HG03439 (cell line): ENCODE results near the gene ALDH1A3.

Source experiments
- ATAC-seq: cut with Tn5 transposase; IDR thresholded peaks from one replicate; pipeline ENCODE4 v1.9.1; 2021; ENCODE audit warnings: mild to moderate bottlenecking, moderate library complexity; ENCODE audit not compliant: unreplicated experiment

Gene ALDH1A3

DNA sequence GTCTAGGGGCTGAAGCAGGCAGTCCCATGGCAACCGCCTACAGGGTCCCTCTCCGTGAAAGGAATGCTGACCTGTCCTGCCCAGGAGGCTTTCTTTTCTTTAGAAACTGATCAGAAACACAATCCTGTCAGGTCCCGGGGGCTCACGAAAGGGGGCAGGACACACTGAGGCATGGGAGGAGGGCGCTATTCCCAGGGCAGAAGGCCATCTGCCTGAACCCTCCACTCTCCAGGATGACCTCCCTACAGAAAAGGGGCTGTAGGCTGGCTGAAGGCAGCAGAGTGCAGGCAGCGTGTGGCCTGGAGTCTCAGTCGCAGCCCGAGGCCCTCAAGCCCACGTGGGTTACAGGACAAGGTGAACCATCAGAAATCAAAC is 21.2 kb downstream of the ALDH1A3 start:
- no peak for ATAC-seq

DNA sequence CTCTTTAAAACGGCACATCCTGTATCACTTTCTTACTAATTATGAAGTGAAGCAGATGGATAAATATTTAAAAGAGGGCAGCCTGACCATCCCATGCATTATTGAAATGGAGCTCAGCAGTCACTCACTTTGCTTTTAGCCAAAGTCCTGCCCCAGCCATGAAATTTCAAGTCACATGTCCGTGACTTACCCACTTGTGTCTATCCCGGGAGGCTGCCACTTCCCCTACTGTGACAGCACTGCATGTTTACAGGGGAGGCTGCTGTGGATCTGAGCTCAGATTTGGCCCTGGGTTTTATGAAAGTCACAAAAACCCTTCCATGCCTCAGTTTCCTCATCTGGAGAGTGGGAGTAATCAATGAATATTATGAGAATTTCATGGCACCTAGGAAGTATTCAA is 21.7 kb downstream of the ALDH1A3 start:
- no peak for ATAC-seq

DNA sequence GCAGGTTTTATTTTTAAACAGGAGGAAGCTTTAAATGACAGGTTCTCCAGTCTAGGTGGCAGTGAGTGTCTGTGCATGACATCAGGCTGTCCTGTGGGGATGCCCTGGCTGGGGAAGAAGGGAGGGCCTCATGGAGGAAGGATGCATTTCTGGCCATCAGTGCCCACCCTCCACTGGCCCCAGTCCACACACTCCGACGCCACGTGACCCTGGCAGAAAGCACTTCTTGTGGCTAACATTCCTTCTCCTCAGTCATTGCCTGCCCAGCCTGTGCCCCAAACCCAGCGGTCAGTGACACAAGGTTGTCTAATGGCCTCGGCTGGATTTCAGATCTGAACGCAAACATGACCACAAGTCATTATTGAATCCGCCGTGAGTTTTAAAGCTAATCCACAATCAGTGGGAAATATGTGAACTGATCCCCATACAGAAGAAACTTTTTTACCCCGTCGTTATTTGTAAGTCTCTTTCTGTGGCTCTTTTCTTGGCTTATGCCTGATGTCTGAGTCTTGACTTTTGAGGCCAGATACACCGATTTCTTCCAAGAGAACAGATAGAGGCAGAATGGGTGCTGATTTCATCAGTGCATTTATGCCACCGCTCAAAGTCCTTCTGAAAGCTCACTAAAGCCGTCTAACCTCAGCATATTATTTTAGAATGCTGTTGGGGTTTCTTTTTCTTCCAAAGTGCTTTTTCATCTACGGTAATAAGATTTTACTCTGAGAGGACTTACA is 22.2 kb downstream of the ALDH1A3 start:
- ATAC-seq: no peak

DNA sequence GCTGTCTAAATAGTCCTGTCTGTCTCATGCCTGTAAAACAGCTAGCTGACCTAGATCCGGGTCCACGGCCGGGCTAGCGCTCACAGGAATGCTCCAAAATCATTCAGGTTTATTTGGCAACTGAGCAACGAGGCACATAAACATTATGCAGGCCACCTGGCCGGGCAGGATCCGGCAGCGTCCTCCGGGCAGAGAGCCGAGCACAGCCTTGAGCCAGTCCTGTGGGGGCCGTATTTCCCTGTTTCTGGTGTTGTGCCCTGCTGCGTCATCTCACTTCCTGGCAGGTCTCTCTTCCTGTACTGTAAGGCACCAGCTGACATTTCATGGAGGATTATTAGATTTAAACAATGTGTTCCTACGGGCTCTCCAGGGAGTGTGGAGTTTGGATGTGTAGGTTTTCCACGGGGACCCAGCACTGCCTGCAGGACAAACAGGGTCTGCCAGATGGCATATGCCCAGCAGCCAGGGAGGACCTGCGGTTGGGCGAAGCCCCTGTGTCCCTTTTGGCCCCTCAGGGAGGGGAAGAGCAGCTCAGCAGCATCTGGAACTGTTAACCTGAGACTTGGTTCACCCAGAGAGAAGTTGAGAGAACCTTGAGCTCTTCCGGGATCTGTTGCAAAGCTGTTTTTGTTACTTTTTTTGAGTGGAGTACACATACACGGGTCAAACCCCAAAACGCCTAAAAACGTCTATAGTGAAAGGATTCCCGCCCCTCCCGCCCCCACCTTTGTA is 23.0 kb downstream of the ALDH1A3 start:
- ATAC-seq: no peak

DNA sequence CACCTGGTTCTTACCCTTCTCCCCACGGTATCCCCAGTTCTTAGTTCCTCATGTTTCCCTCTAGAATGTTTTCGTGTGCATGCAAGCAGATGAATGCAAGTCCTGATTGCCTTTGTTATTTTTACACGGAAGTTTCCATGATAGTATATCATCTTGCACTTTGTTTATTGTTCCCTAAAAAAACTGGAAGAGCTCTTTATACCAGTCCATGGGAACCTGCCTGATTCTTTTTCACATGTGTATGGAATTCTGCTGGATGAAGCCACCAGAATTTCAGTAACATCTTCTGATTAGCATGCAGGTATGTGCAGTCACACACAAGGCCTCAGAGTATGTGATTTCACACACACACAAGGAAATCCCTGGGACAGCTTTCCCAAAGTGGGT is 23.5 kb downstream of the ALDH1A3 start:
- ATAC-seq: no peak

DNA sequence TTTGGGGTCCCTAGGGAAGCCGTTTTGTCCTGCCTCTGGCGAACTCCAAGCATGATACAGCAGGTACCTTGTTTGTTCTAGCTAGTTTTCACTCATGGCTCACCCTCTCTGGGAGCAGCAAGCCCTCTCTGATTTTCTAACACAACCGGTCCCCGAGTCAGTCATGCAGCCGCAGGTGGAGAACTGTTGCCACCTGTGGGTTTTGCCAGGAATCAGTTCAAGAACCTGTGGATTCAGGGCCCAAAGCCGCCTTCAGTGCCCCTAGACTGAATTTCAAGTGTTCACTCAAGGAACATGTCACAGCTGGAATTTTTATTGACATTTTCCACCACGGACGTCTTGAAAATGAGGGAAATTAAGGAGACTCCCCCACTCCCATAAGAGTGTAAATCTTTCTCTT is 26.2 kb downstream of the ALDH1A3 start:
- ATAC-seq: no peak

DNA sequence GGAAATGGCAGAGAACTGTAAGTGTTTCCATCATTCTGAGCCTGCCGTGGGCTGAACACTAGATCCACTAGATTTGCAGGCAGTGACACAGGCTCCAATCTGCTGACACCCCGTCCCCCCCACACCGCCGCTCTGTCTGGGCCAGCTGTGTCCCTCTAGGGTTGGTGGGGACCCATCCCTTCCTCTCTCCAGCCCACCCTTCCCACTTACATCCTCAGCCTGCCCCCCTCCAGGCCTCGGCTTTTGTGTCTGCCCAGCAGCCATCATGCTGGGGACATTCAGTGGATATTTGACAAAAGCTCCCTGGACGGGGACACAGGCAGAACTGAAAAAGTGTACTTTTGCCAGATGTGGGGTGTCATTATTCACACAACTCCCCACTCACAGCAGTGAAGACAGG is 28.8 kb downstream of the ALDH1A3 start:
- ATAC-seq: no peak

DNA sequence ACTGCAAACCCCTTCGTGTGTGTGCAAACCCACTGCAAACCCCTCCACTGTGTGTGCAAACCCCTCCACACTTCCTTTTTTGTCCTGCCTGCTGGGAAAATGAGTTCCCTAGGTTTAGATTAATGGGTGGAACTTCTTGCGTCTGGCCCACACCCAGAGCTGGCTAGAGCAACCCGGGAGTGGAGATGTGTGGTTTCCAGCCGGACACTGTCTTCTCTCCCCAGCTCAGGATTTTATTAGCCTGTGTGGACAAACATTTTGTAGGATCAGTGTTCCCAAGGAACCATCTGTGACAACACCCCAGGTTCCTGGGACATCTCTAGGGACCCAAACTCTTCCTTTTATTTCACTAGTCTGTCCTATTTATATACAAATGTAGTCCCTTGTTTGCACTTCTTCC is 29.9 kb downstream of the ALDH1A3 start:
- ATAC-seq: no peak

DNA sequence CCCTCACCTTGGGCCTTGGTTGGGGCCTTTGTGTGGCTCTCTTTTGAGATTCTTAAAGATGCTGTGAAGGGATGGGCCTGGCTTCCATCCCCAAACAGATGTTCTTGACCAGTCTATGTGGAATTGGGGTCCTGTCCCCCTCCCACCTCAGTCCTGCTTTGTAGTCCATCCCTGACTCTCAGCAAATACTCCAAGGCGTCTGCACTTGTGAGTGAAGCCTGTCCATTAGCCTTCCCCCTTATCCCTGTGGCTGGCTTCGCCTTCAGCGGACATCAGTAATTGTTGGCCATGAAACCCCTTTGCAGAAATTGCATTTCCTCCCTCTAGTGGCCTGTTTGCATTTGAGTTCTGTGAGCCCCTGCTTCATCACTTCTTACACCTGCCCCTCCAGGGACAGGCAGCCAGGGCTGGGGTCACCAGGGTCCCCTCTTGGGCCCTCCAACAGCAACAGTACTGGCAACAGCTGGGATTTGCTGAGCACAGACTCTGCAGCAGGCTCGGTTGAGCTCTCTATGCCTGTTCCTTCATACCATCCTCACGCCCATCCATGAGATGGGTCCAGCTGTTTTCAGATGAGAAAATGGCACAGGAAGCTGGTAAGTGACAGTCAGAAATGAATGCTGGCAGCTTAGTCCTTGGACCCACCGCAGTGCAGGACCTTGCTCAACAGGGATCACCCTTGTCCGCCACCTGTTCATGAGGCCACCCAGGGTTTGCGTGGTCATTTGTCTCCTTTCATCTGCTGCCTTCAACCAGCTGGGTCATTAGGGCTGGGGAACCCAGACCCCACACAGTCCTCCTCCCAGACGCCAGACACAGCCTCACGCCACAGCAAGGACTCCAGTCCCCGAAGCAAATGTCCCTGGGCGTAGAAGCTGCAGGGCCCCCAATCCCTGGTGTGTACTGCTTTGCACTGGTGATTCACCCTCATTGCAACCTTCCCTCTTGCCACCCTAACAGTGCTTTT is 30.6 kb downstream of the ALDH1A3 start:
- ATAC-seq: no peak

DNA sequence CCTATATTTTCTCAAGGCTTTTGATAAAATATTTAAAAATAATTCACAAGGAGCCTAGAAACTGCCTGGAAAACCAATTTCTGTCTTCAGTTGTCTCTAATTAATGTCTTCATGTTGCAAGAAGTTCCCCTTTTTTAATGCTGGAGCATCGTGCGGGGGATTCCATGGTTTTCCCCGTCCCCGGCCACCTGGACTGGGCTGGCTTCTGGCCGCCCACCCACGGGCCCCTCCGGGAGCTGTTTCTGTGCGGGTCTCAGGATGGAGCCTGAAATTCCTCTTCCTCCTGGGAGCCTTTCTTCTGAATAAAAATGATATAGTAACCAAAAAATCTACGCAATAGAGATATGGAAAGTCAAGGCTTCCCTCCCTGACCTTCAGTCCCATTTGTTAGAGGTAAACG is 31.5 kb downstream of the ALDH1A3 start:
- ATAC-seq: no peak

DNA sequence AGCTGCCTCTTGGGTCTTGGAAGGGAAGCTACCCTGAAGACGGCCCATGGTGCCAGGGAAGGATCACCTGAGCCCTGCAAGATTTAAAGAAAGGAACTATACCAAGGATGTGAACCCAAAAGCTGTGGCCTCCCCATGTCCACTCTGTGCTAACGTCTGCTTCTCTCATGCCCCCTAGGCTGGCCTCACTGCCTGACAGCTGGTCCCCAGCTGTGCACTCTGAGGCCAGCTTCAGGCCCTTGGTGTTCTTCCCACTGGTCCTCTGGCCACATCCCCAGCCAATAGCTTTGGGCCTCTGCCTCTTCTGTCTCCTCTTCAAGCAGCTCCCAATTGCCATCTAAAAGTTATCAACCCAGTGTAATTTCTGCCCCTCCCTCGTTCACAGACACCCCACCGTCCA is 34.3 kb downstream of the ALDH1A3 start:
- ATAC-seq: no peak

DNA sequence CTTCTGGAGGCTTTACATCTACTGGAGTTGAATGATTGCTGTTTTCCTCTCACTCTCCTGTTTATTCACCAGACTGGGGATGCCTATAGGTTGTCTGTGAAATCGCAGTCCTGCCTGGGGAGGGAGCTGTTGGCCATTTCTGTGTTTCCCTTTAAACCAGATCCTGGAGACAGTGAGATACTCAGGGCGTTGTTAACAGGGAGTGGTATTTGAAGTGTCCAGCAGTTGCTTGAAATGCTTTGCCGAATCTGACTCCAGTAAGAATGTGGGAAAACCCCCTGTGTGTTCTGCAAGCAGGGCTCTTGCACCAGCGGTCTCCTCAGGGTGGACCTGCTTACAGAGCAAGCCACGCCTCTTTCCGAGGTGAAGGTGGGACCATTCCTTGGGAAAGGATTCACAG is 35.2 kb downstream of the ALDH1A3 start:
- ATAC-seq: no peak

DNA sequence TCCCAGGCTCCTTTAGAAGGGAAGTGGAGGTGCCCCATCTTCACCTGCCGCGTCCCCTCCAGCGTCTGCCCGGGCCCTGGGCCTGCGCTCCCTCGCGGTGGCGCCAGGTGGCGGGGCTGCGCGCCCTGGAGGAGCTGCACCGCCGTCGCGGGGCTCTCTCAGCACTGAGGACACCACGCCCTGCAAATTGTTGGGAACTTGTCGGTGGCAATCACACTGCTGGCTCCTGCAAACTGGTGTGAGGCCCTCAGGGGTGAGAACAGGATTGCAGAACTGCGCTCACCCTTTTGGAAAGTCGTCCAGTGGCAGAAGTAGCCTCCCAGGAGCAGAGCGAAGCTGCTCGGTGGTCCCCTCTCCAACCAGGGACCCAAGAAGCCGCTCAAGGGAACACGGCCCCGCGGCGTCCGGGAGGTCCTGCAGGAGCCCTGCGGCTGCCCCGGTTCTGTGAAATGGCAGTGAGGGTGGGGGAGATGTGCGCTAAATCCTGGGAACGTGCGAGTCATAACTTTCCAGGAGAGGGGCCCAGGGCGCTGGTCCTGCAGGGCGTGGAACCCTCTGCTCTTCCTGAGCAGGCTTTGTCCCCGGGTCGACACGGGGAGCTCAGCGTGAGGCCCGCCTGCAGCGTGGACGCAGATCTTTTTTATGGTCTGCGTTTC is 38.5 kb downstream of the ALDH1A3 start:
- peak; percentile 52 for ATAC-seq

DNA sequence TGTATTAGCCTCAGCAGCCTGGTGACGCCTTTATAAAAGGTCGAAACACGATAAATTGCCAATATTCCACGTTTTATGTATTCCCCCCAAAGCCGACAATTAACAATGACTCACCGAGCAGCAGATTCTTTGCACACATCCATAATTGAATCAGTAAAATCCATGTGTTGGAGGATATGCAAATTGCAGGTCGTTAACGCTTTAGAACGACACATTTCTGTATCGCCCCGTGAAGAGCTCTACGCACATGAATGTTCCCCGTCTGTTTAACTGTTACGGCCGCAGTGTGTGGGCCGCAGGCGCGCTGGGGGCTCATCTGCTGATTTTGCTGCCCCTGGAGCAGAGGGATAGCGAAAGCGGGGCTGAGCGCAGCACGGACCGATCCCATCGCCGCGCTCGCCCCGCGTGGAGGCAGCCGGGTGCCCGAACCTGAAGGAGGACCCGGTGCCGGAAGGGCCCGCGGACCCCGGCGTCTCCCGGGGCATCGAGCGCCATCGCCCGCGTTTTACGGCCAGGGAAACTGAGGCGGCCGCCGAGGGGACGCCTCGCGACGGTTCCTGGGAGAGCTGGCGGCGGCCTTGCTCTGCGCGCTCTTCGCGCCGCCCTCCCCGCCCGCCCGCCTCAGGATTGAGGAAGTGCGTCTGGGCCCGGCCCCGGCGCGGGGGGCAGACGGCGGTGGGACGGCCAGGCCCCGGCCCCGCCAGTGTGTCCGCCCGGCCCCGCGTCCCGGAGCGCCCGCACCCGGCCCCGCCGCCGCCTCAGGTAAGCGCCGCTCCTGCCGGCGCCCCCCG is 39.3 kb downstream of the ALDH1A3 start, which contains the start of gene LRRK1:
LRRK1 (plus strand) TSS at position 668 of the 791 bp plus-strand sequence. CDS start 5,276 bp downstream, outside the sequence.
- no peak for ATAC-seq

DNA sequence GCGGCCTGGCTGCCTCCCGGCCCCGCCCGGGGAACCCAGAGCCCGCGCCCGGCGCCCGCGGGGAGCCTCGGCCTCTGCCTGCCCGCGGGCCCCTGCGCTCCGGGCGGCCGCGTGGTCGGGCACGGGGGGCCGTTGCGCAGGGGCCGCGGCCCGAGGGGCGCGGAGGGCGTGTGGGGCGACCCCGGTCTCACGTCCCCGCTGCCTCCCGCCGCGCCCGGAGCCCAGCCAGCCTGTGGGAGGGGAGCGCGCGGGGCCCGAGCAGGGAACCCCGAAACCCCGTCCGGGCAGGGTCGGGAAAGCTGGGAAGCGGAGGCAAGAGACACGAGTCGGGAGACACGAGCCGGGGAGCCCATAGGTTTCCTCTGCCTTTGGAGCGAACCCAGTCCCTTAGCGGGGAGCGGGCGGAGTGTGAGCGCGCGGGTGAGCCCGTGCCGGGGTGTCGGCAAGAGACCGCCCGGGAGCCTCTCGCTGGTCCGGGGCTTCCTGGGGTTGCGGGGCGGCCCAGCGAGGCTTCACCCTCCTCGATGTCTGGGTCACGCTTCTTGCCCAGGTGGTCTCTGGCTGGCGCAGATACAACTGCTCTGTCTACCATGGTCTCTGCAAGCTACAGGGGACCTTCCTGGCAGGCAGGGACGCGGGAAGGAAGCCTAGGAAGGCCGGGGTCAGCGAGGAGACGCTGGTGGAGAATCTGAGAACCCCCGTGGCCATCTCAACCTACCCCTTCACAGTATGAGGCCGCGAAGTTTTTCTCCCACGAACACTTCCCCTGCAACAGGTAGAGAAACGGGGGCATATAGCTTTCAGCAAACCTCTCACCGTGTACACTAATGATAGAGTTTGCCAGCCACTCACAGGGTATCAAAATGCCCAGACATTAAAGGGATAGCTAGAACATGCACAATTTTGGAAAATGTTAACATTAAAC is 40.1 kb downstream of the ALDH1A3 start:
- ATAC-seq: no peak

DNA sequence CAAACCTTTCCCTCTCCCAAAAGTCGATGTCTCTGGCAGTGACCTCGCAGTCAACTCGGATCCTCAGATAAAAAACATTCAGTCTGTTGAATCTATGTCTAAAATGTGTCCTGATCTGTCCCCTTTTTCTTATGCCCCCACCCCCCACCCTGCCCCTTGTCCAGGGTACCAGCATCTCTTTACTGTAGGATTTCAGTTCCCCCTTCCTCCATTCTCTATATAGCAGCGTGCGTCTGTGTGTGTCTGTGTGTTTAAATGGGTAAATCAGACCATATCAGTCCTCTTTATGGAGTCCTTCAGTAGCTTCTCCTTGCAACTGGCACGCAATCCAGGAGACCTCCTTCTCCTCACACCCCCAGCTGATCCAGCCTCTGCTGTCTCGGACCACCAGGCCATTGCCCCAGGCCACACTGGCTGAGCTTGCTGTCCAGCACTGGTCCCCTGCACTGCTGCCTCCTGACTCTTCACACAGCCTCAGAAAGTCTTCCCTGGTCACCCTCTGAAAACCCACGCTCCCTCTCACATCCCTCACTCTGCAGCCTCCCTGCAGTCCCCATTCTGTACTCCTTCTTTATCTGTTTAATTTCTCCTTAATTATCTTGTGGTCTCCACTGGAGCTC is 41.0 kb downstream of the ALDH1A3 start:
- ATAC-seq: no peak

DNA sequence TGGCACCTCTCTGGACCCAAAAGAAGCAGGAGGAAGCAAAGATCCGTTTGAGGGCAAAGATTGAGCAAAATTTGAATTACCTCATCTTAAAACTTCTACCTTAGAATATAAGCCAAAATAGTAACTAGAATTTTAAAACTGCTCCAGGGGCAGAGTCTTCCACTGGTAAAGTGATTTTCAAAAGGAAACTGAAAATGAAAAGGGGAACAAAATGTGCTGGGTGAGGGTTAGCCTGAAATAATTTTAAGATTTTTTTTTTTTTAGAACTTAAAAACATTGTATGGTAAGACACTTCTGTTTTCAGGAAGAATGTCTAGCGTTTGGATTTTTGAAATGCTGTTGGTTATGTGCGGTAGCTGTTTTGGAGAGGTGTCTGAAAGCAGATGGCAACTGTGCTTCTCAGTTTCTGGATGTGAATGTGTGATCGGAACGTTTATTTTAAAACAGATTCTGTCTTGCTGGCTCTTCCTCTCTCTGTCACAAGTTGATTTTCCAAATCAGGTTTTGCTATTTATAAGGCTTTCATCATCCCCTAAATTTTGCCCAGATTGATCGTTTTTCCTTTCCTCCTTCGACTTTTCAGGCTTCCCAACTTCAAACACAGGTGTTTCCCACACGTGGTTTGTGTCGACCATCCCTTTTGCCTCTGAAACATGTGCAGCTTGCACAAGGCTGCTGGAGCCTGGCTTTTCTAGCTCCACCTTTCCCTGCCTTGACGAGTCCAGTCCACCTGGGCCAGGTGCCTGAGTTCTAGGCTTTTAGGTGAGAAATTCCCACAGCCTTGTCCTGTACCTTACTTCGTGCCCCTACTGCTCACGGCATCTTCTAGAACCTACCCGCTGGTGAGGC is 42.8 kb downstream of the ALDH1A3 start:
- ATAC-seq: no peak

DNA sequence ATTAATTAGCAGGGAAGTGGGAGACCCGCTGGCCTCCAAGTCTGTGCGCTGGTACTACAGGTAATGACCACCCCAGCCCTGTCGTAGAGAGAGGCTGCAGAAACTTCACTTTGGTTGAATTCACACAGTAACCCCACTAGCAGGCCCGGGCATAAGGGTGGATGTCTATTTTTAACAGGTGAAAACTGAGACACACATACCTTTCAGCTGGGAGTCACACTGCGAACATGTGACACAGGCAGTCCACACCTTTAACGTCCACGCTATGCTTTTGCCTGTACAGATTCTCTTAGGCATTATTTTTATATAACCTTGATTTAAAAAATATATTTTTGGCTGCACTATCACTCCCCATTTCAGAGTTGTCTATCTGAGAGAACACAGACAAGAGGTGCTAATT is 43.4 kb downstream of the ALDH1A3 start:
- no peak for ATAC-seq
